ENCODE results near the gene FRMPD4.

The FRMPD4 gene

DNA sequence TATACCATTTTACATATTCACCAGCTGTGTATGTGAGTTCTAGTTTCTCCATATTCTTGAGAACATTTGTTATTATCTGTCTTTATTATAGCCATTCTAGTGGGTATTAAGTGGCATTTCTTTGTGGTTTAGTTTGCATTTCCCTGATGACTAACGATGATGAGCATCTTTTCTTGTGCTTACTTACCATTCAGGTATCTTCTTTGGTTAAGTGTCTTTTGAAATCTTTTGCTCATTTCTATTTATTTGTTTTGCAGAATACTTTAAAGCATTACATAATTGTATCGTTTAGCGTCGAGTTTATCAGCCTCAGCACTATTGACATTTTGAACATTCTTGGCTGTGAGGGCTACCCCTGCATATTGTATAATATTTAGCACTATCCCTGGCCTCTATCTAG lies 85.4 kb downstream of the FRMPD4 start:
- DNase-seq = no peak

GRCh38 chrX:12225107-12225506 lies 86.8 kb downstream of the FRMPD4 start:
- DNase-seq = no peak

DNA sequence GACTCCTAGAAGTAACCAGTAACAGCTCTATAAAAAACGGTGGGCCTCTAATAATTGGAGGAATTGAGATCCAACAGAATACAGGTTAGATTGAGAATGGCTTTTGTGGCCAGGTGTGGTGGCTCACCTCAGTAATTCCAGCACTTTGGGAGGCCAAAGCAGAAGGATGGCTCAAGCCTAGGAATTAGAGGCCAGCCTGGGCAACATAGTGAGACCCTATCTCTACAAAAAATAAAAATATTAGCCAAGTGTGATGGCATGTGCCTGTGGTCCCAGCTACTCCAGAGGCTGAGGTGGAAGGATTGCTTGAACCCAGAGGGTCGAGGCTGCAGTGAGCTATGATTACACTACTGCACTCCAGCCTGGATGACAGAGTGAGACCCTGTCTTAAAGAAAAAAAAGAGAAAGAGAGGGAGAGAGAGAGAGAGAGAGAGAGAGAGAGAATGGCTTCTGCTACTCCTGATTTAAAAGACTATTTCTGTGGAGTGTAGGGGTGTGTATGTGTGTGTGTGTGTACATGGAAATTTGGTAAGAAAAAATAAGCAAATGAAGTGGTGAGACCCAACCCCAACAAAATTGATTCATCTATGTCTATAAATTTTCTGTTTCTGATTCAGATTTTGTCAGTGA lies 89.3 kb downstream of the FRMPD4 start:
- DNase-seq = no peak

DNA sequence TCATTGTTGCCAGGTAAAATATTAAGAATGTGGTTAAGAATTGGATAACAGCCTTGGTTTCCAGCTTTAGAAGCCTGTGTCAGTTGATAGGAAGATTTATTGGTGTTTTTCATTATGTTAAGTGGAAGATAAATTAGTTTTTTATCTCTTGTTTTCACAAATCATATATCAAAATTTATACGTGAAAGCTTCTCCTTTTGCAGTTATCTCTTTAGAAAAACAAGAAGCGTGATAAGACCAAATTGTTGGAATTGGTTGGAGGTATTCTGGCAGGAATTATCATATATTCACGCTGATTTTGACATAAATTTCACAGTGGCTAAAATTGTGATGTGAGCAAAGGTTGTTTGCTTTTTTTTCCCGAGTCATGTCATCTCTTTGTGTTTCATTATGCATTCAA lies 90.6 kb downstream of the FRMPD4 start:
- no peak for DNase-seq

DNA sequence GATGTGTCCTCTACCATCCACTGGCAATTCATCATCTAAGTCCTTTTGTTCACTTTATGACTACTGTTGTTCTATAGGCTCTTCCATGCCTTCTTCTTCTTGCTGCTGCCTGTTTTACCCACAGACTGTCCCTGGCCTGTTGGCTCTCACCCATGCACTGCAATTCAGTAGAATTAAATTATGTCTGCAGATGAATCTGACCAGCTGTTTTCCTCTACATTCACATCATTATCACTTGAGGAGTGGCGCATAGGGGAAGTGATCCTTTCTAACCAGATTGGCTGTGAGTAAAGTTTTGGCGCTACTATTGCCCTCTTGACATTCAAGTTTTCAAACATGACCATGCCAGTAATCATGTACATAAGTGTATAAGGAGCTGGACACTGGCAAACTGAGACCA lies 91.7 kb downstream of the FRMPD4 start:
- DNase-seq = no peak

- no peak for DNase-seq
Observed at GRCh38 chrX:12234534-12235329, 96.5 kb downstream of the FRMPD4 start.

- no peak for DNase-seq
Observed at GRCh38 chrX:12236156-12236555, 97.9 kb downstream of the FRMPD4 start.

DNA sequence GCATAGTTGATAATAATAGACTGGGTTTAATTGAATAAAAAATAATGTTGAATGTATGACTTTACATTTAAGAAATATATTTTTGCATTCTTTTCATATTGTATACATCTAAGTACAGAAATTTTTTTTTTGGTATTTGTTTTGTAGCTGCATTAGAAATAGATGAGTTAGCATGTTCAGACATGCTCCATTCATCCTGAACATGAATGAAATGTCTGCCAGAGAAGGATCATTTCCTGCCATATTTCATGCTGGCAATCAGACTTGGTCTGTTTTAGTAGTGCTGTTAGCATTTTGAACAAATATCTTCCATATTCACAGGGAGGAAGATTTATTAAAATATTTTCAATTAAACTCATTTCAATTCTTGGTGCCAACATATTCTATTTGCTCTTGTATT lies 98.9 kb downstream of the FRMPD4 start:
- no peak for DNase-seq

- no peak for DNase-seq
Observed at GRCh38 chrX:12237771-12238170, 99.5 kb downstream of the FRMPD4 start.

DNA sequence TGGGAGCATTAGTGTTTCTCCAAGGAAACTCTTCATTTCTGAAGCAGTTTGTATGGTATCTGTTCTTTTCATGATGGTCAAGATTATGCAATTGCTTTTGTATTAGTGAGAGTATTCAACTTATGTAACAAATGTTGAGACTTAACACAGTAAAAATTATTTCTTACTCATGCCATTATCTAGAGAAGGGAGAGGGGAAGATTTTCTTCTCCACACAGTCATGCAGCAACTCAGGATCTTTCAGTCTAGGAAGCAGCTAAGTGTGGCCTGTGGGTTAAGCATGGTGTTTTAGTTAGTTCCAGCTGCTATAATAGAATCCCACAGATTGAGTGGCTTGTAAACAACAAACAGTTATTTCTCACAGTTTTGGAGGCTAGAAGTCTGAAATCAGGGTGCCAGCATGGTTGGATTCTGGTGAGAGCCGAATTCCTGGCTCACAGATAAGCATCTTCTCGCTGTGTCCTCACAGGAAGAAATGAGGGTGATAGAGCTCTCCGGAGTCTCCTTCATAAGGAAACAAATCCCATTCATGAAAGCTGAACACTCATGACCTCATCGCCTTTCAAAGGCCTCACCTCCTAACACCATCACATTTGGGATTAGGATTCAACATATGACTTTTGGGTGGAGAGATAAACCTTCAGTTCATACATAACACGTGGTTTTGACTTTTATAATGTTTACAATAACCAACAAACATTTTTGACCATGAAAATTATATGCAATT lies 101.2 kb downstream of the FRMPD4 start:
- no peak for DNase-seq

DNA sequence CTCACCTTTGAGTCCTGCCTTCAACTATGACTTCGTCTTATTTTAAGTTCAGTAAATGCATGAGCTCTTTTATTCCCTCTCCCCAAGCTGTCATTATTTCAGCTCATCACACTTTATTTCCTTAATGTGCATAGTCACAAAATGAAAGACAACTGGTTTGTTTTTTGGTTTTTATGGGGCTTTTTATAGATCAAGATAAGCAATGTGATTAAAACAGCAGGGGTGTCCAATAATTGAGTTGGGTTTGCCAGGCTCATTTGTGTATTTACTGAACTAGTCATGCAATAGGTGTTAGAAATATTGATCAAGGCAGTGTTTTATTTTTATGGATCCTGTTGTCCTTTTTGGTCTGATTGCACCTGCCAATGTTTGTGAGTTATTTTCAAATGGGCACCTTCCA lies 102.2 kb downstream of the FRMPD4 start:
- DNase-seq = no peak

DNA sequence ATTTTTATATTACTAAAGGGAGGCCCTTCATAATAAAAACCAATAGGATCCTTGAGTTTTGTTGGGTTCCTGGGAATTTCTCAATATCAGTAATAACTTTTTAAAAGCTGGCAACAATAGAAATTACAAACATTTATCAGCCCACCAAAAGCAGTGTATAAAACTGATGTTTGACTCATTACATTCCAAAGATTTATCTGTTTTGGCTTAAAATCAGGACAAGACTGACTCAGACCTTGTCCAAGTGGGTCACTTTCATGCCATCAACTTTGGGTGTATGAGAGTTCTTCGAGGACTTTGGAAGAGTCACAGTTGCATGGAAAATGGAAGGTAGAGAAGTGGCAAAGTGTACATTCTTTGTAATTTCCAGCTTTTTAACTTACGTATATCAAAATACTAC lies 102.8 kb downstream of the FRMPD4 start:
- no peak for DNase-seq

DNA sequence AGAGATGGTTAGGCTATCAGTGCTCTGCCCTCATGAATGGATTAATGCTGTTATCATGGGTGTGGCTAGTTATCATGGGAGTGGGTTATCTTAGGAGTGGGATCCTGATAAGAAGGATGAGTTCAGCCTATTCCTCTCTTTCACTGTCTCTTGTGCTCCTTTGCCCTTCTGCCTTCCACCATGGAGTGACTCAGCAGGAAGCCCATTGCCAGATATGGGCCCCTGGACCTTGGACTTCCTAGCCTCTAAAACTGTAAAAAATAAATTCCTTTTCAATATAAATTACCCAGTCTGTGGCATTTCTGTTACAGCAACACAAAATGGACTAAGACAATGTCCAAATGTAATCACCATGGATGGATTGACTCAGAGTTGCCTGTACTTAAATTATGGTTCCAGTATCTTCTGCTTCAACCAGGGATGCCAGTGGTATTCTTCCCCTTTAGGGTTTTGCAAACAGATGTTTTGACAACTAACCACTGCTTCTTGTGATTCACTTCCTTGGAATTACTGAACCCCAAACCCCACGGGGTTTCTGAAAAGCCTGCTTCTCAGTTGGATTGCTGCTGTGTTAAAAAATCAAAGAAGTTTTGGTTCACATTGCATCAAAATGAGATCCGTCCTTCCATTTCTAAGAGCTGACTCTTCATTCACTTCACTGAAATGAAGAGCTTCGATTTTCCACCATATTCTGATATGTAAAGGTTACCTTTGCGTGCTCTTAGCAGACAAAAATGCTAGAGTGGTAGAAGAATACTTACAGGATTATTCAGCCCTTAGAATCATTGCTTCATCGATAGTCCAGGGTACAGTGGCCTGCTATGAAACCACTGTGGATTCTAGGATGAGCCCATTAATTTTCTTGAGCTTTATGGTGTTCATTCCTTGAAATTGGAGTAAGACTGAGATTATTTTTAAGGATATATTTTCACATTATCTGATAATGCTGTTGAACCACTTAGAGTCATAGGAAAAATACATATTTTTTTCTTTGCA lies 107.7 kb downstream of the FRMPD4 start:
- DNase-seq = no peak

DNA sequence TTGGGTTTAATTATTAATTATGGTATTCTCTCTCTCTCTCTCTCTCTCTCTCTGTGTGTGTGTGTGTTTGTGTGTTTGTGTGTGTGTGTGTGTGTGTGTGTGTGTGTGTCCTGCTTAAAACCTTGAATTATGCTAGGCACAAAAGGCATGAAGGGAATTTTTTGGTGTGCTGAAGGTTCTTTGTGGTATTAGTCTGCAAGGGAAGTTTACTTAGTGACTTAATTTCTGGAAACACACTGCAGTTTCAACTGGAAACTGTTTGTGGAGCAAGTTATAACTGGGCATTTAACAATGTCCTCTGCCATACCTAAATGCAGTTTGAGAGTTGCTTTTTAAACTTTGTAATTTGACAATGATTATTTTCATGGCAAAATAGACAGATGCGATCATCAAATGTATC lies 111.7 kb downstream of the FRMPD4 start:
- DNase-seq = no peak

DNA sequence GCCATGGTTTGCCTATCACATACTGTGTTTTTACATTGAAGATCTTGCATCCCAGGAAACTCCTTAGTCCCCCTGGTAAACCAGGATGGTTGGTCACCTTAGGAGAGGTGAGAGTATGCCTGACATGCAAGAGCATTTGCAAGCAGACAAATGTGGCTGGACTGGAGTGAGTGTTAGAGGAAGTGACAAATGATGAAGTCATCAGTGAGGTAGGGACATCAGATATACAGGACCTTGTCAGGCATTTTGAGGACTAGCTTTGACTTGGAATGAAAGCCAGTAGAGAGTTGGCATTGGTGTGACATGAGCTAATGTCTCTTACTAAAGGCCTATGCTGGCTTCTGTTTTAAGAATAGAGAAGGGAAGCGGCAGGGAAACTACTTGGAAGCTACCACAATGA lies 124.9 kb downstream of the FRMPD4 start:
- DNase-seq = no peak

GRCh38 chrX:12269484-12269883 lies 131.2 kb downstream of the FRMPD4 start:
- no peak for DNase-seq

DNA sequence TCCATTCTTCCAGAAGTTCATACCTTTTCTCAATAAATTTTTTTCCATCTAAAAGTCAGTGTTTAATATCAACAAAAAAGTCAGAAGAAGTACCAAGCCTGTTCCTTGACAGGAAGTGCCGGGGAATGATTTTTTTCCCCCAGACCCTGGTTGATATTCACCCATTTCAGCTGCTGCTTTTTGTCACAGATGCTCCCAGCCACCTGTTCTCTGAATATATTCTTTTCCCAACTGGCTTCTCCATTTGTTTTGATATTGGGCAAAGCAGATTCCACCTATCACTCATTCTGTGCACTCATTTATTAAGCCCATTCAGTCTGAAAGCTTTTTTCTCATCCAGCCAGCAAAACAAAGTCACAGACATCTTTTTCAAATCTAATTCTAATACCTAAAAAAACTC lies 139.9 kb downstream of the FRMPD4 start:
- no peak for DNase-seq

GRCh38 chrX:12282991-12283390 lies 144.7 kb downstream of the FRMPD4 start:
- DNase-seq = no peak

DNA sequence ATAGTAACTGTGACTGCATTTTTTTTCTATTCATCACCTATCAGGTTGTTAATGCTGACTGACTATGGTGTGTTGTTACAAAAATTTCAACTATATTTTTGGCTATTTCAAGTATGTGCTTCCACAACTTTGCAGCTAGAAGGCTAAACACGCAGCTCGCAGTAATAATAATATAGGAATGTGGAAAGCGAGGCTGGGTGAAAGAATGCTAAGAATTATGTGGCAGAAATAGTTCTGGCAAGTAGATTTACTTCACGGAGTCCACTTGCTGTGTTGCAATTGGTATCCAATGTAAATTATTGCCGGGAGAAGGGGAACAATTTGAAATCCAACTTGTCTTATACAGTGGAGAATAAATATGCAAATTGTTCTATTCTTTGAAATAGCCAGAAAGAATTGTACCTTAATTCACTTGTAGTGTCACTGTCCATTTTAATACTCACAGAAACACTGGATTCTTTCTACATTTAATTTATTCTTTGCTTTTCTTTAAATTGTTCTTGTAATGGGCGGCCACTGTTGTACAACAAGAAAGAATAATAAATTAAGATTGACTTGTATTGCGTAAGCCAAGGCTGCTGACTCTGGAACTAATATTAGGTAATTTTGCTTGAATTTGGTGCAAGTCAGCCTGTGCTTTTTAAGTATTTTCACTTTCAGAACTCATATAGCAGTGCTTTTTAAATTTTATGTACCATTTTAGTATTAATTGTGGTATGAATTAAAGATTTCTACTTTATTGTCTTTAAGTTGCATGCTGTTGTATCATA lies 154.9 kb downstream of the FRMPD4 start:
- DNase-seq = no peak

GRCh38 chrX:12297353-12297752 lies 159.1 kb downstream of the FRMPD4 start:
- no peak for DNase-seq

DNA sequence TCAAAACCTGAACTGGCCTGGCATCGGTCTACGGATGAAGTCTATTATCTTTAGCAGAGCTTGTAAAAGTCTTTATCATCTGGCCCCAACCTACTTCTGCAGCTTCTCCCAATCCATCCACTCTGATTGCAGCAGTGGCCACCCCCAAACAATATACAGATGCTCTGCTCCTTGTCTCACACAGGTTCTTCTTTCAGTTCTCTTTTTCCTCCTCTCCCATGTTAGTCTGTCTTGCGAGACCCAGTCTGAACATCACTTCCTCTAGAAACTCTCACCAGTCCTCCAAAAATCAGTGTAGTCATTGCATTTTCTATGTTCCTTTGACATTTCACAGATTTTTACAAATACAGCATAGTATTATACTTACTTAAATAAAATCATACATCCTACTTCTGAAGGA lies 163.0 kb downstream of the FRMPD4 start:
- no peak for DNase-seq

DNA sequence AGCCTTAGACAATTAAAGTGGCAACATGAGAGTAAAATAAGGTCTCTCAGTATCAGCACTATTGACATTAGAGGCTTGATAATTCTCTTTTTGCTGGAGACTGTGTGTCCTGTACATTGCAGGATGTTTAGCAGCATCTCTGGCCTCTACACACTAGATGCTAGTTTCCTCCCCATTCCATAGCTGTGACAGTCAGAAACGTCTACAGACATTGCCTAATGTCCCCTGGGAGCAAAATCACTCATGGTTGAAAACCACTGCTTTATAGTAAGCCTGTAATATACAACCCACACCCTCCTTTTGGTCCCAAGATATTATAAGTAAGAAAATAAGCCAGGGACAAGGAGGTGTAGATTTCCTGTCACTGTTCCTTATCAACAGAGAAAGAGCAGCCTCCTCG lies 166.0 kb downstream of the FRMPD4 start:
- no peak for DNase-seq
